HS-27A (cell line): ENCODE results near the gene ZSCAN22.
"Not testable (repeated sequence)": the region's sequence is repeated elsewhere in the genome, so short reads cannot be mapped to it uniquely, and the experiment has no call there.

ENCODE experiments used
- DNase-seq: peaks from one replicate; pipeline ENCODE4 v3.0.0-alpha.2; 2012; ENCODE audit warnings: low read depth, missing footprints

Gene ZSCAN22

DNA sequence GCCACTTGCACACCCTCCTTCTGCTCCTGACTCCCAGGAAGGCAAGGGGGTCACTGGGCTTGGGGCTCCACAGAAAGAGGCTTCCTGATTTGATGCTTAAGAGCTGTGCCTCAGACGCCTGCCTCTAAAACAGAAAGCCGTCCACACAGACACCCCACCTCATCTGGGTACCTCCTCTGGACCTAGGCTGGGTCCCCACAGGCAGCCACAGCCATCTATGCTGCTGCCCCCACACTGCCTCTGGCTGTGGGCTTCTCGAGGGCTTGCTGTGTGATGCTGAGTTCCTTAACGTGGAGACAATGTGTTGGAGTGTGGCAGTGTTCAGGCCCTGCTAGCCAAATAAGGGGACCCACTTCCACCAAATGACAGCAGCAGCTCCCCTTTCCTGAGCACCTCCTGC lies 8.5 kb upstream of the ZSCAN22 start:
- DNase-seq: no peak

DNA sequence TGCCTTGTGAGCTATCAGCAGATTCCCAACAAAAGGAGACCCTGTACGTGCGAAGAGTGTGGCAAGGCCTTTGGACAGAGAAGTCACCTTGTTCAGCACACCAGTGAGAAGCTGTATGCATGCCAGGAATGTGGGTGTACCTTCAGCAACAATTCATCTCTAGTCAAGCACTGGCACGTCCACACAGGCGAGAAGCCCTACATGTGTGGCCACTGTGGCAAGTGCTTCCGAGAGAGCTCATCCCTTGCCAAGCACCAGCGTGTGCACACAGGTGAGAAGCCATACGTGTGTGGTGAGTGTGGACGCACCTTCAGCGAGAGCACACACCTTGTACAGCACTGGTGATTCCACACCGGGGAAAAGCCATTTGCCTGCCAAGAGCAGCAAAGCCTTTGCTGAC lies 7.6 kb upstream of the ZSCAN22 start:
- no peak for DNase-seq

DNA sequence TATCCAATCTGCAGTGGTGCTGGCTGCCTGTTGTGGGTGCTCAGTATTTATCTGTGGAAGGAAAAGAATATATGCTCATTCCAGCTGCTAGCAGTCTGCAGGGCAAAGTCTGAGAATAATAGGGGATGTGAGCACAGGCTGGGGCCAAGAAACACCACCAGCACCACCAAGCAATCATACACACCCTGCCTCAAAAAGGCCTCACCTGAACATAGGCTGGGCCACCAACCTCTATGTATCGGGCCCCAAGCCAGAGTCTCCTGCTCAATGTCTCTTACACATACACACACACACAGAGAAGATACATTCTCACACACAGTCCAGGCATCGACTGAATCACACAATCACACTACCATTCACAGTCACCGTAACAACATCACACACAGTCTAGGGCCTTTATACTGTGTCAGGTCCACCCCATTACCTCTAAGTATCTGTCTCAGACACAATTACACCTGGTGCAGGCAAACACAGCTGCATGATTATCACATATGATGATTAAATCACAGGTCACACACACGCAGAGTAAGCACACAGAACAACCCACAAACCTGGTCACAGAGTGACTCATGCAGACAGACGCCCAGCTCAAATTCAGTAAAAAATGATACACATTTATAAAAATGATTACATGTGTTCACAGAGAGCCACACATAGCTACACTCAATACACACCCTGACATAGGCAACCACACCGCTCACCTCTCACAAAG lies 1.3 kb upstream of the ZSCAN22 start:
- no peak for DNase-seq

DNA sequence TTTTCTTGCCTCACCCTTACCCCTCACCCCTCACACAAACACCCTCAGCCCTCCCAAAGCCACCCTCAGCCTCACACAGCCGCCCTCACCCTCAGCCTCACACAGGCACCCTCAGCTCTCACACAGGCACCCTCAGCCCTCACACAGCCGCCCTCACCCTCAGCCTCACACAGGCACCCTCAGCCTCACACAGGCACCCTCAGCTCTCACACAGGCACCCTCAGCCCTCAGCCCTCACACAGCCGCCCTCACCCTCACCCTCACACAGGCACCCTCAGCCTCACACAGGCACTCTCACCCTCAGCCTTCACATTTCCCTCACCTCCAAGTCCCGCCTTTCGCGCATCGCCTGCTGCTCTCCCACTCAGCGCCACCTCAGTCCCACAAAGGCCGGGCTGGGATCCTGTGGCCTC lies 287 bp upstream of the ZSCAN22 start:
- DNase-seq: no peak

DNA sequence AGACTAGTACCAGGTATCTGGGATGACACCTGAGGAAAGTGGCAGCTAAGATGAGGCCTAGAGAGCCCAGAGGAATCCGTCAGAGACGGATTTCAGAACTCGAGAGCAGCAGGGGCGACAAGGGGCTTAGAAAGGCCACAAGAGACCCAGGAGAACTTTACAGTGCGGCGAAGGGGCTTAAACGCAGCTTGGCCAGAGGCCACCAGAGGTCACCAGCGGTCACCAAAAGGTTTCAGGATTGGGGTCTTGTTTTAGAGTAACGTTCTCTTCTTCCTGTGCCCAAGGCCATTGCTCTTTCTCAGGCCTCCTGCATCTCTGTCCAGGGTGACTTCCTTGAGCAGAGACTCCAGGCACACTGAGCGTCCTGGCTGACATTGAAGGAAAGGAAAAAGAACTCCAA lies 2.2 kb downstream of the ZSCAN22 start:
- no peak for DNase-seq

DNA sequence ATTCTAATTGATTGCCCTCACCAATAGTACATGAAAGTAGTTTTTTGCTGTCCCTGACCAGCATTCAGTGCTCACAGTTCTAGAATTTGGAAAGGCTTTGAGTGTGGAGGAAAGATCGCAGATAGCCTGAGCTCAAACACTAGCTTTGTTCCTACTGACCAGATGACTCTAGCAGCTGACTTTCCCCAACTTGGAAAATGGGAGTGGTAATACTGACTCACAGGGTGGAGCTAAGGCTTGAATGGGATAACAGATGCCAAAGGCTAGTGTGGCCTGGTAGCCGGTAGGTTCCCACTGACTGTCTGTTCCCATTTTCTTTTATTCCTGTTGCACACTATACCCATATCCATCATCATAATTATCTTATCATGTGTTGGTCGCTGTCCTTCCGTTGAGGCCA lies 3.7 kb downstream of the ZSCAN22 start:
- no peak for DNase-seq

DNA sequence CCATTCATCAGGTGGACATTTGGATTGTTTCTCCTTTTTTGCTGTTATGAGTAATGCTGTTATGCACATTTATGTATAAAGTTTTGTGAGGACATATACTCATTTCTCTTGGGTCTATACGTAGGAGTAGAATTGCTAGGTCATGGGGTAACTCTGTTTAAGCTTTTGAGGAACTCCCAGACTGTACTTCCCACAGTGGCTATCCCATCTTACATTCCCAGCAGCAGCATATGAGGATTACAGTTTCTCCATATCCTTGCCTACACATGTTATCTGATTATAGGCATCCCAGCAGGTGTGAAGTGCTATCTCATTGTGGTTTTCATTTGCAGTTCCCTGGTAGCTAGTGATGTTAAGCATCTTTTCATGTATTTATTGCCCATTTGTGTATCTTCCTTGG lies 5.9 kb downstream of the ZSCAN22 start:
- no peak for DNase-seq

DNA sequence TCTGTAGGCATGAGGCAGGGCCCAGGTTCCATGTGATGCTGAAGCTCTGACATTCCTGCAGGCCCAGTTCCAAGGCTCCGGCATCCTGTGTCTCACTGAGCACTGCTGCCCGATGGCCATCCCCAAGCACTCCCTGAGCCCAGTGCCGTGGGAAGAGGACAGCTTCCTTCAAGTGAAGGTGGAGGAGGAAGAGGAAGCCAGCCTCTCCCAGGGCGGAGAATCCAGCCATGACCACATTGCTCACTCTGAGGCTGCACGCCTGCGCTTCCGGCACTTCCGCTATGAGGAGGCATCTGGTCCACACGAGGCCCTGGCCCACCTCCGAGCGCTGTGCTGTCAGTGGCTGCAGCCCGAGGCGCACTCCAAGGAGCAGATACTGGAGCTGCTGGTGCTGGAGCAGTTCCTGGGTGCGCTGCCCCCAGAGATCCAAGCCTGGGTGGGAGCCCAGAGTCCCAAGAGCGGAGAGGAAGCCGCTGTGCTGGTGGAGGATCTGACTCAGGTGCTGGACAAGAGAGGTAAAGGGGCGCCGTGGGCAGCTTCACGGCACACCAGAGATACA lies 8.0 kb downstream of the ZSCAN22 start:
- DNase-seq: no peak

DNA sequence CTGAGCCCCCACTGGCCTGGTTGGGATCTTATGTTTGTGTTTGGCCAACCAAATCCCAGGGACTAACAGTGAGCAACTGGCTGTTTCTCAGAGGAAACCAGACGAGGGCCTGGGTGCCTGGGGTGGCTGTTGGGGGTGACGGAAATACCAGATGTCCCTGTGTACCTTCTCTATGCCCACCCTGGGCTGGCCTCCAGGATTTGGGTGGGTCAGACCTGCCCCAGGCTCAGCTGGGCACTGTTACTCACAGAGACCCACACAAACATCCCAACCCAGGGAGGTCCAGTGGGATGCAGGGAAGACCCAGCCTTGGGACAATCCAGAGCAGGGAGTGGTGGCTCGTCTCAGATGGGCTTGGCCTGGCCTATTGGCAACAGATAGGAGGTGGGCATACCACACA lies 8.8 kb downstream of the ZSCAN22 start:
- no peak for DNase-seq

DNA sequence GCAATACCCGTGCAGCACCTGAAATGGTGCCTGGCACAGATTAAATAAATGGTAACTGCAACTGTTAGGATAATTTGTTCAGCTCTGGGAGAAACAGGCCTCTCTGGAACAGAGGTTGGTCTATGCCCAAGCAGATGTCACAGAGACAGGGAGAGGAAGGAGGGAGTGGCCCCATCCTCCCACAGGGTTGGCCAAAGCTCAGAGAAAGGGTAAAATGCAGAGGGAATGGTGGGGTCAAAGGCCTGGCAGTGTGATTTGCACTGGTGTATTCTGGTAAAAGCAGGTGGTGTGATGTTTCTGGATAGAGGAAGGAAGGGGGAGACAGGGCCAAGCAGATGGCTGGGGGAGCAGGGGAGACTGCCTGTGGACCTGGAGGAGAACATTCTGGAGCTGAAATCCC lies 9.4 kb downstream of the ZSCAN22 start:
- no peak for DNase-seq

DNA sequence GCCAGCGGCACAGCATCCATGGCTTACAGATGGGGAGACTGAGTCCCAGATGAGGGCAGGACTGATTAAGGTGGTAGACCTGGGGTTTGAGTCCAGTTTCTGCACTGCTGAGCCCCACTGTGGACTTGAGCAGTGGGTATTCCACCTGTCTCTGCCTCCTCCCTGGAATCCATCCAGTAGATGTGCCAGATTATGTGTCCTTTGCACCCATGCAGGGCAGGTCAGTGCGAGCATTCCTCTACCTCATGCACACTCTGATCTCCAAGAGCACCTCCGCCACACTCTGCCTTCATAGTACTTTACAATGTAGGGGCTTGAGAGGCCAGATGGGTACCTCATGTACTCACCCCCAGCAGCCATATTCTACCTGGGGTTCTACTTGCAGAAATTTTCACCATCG lies 10.0 kb downstream of the ZSCAN22 start:
- DNase-seq: no peak

DNA sequence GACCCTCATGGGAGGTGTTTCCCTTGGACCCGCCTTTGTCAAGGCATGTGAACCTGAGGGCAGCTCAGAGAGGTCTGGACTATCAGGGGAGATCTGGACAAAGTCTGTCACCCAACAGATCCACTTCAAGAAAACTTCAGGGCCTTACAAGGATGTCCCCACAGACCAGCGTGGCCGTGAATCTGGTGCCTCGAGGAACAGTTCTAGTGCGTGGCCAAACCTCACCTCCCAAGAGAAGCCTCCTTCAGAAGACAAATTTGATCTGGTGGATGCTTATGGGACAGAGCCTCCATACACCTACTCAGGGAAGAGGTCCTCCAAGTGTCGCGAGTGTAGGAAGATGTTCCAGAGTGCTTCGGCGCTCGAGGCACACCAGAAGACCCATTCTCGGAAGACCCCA lies 11.5 kb downstream of the ZSCAN22 start:
- DNase-seq: no peak

DNA sequence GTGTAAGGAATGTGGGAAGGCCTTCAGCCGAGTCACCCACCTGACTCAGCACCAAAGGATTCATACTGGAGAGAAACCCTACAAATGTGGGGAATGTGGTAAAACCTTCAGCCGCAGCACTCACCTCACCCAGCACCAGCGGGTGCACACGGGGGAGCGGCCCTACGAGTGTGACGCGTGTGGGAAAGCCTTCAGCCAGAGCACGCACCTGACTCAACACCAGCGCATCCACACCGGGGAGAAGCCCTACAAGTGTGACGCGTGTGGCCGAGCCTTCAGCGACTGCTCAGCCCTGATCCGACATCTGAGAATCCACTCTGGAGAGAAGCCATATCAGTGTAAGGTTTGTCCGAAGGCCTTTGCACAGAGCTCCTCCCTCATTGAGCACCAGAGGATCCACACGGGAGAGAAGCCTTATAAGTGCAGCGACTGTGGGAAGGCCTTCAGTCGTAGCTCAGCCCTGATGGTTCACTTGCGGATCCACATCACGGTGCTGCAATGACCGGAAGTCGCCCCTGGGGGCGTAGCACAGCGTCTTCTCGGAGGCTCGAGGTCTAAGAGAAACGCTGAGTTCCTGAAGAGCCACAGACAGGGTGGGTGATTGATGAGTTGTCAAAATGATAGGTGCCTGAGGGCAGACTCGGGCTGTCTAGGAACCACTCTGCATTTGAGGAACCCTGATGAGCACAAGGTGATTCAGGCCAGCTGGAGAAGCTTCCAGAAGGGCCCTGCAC lies 12.2 kb downstream of the ZSCAN22 start:
- DNase-seq: no peak

DNA sequence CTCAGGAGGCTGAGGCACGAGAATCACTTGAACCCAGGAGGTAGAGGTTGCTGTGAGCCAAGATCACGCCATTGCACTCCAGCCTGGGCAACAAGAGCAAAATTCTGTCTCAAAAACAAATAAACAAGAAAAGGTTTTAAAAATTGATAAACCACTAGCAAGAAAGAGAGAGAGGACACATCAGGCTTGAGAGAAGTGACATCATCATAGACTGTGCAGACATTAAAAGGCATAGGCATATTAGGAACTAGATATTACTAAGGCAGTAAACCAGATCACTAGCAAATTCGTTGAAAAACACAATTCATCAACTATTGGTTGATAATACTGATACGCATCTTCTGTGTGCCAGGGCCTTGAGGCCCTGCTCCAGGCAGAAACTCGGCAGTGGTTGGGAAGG lies 18.8 kb downstream of the ZSCAN22 start:
- no peak for DNase-seq

DNA sequence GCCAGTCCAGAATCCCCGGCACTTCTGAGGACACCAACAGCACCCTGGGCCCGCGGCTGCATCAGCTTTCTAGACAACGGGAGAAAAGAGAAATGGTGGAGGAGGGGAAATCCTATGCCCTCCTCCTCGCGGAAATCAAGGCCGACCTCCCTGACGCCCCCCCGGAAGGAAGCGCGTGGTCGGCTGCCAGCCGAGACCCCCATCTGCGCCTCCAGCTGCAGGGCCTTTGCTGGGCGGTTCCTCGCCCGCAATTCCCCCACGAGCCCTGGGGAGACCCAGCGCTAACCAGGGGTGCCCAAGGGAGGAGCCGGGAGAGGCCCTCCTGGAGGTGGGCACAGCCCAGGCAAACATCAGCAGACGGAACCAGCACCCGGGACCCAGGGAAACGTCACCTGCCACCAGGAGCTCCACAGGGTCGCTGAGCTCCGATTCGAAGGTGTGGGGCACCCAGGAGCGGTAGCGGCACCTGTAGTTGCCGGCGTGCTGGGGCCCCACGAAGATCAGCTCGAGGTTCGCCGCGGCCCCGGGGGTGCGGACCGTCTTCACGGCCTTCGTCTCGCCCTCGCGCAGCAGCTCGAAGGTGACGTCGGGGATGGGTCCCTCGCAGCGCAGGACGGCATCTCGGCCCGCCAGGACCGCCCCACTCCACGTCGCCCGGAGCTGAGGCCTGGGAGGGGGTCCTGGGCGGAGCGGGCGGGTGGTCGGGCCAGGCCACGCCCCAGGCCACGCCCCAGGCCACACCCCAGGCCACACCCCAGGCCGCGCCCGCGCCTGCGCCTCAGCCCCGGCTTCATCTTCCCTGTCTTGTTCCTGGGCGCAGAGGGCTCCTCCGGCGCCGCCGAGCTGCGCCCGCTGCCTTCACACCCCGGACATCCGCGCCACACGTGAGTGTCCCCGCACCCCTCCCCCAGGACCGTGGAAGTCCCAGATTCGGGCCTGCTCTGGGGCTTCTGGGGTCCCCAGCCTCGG lies 20.5 kb downstream of the ZSCAN22 start:
- peak; percentile 29 for DNase-seq

DNA sequence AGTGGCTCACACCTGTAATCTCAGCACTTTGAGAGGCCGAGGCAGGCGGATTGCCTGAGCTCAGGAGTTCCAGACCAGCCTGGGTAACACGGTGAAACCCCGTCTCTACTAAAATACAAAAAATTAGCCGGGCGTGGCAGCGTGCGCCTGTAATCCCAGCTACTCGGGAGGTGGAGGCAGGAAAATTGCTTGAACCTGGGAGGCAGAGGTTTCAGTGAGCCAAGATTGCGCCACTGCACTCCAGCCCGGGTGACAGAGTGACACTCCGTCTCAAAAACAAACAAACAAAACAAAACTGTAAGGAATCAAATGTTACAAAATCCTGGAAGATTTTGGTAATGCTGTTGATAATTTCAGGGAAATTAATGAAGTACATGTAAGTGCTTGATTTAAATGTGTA lies 21.3 kb downstream of the ZSCAN22 start:
- not testable (repeated sequence) for DNase-seq

DNA sequence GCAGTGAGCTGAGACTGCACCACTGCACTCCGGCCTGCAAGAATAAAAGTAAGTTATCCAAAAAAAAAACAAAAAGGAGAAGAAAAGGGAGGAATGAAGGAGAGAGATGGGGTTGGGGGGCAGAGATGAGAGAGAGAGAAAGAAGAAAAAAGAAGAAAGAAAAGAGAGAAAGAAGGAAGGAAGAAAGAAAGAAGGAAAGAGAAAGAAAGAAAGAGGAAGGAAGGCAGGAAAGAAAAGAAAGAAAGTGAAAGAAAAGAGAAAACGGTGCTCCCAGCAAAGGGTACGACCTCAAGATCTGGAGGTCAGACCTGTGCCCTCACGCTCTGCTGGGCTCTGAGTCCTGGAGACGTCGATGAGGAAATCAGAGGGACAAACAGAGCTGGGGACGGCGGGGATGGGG lies 22.8 kb downstream of the ZSCAN22 start:
- no peak for DNase-seq

DNA sequence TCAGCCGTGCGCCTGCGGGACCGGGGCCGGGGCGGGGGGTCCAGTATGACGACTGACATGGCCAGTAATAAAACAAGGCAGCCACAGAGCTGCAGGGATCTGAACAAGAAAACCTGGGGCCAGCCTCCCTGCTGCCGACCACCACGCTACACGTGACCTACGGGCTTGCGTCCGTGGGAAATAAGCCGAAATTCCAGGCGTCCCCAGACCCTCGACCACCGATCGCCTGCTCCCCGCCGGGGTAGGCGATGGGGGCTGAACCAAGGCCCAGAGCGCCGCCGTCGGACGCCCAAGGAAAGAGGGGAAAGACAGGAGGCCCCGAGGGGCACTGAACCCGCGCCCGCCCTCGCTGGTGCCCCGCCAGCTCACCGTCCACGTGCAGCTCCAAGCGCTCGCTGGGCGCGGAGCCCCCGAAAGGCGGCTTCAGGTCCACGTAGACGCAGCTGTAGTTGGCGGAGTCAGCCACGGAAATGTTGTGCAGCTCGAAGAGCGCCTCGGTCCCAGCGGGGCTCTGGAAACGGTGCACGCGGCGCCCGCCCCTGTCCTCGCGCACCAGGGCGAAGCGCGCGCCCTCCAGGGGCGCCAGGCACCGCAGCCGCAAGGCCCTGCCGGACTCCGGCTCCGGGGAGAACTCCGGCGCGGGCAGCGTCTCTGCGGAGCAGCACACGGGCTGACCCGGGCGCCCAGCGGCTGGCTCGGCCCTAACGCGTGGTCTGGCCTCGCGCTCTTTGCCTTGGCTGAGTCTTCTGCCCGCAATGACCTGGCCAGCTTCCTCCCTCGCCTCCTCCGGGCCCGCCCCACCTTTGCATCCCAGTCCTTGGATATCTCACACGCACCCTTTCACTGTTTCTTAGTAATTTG lies 23.4 kb downstream of the ZSCAN22 start:
- DNase-seq: no peak

DNA sequence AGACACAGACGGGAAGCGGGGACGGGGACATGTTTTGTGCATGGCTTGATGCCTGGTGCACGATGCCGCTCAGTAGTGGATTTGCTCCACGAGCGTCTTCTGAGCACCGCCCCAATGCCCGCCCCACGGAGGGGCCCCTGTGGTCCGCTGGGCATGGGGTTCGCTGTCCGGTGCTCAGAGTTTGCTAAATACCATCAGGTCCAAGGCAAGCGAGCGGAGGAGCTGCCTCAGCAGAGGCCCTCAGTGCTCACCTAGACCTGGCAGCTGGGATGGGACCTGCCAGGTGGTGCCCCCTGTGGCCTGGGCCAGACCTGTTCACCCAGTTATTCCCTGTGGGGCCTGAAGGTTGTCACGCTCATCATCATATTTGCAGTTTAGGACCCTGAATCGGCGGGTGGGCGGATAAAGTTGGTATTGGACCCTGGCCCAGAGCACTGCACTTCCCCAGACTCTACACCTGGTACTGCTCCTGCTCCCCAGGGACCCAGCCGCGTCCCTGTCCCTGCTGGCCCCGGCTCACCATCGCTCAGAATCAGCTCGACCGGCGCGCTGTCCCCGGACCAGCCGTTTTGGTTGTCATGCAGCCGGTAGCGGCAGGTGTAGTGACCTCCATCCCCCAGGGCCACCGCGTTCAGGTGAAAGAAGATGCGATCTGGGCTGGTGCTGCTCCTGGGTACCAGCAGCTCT lies 24.2 kb downstream of the ZSCAN22 start:
- DNase-seq: no peak

DNA sequence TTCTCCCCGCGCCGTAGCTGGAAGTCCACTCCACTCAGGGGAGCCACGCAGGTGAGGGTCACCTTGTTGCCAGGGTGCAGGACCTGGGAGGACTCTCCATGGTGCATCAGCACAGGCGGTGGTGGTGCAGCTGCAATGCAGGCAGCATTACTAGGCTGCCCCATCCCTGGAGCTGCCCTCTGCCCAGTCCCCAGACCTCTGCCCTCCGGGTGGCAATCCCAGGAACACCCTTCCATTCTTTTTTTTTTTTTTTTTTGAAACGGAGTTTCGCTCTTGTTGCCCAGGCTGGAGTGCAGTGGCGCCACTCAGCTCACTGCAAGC lies 24.7 kb downstream of the ZSCAN22 start:
- no peak for DNase-seq
